GM12875 (cell line): ENCODE results near the gene NSUN7.

Experiments used
- H3K4me3 ChIP-seq: one replicate; pipeline ENCODE4 v1.5.1; 2011; ENCODE audit warnings: low read depth, low read length, control low read depth
- TF ChIP-seq, protein P1 (sequence below): IDR thresholded peaks from 2 replicates; pipeline ENCODE4 v1.5.1; 2011; ENCODE audit warnings: low read depth, mild to moderate bottlenecking, control low read depth, inconsistent platforms, low read length, moderate library complexity, borderline replicate concordance; ENCODE audit not compliant: insufficient read depth

Gene NSUN7

DNA sequence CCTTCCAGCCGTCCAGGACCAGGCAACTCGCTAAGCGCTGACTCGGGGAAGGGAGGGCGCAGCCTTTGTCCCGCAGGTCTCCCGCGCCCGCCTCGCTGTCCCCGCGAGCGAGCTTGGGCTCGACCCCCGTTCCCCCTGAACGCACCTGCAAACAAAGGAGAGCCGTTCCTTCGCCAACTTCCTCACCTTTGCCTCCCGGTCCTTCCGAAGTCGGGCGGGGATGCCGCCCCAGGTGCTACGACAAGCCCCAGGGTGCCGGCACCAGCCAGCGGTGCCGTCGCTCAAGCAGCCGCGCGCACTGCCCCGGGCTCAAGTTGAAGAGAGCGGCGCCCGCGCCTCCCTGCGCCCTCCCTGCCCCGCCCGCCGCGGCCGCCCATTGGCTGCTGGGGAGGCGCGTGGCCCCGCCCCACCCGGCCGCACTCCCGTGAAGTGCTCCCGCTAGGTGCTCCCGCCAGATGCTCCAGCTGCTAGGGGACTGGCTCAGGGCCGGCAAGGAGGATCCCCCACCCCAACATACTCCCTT is 107.1 kb downstream of the NSUN7 start:
- TF ChIP-seq, protein P1, sequence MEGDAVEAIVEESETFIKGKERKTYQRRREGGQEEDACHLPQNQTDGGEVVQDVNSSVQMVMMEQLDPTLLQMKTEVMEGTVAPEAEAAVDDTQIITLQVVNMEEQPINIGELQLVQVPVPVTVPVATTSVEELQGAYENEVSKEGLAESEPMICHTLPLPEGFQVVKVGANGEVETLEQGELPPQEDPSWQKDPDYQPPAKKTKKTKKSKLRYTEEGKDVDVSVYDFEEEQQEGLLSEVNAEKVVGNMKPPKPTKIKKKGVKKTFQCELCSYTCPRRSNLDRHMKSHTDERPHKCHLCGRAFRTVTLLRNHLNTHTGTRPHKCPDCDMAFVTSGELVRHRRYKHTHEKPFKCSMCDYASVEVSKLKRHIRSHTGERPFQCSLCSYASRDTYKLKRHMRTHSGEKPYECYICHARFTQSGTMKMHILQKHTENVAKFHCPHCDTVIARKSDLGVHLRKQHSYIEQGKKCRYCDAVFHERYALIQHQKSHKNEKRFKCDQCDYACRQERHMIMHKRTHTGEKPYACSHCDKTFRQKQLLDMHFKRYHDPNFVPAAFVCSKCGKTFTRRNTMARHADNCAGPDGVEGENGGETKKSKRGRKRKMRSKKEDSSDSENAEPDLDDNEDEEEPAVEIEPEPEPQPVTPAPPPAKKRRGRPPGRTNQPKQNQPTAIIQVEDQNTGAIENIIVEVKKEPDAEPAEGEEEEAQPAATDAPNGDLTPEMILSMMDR = no peak
- H3K4me3 ChIP-seq = peak overlapping the region; percentile 77

DNA sequence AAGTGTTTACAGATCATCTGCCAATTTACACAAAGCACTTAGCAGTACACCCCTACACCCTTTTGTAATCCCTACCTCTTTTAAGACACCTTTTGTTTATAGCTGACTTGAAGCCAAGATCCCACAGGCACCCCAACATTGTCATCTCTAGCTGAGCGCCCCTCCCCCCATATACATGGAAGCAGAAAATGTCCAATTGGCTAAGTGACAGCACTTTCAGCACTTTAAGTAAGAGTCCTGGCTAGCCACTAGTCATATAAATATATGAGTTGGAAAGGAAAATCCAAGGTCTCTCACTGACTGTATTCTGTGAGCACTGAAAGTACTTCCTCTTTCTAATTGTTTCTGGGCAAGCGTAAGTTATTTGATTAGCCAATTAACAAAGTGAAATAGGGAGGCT is 108.2 kb downstream of the NSUN7 start:
- TF ChIP-seq, protein P1 = no peak
- H3K4me3 ChIP-seq = no peak overlapping the region

GRCh38 chr4:40858962-40859361 is 109.2 kb downstream of the NSUN7 start:
- TF ChIP-seq, protein P1 = no peak
- H3K4me3 ChIP-seq = no peak overlapping the region
